Neural cell (in vitro differentiated cells): Measurements from ENCODE around the gene PNPLA2.

ENCODE experiments used
- CTCF ChIP-seq: fragments of 450-650 bp; IDR thresholded peaks from 2 replicates; pipeline ENCODE4 v1.5.1; 2014; ENCODE audit warnings: antibody characterized with exemption, mild to moderate bottlenecking, moderate library complexity; ENCODE audit not compliant: poor library complexity, severe bottlenecking
- EP300 ChIP-seq: fragments of 450-650 bp; conservative IDR thresholded peaks from 2 replicates; pipeline ENCODE4 v1.6.1; 2014; ENCODE audit warnings: antibody characterized with exemption, mild to moderate bottlenecking, moderate library complexity; ENCODE audit not compliant: poor library complexity, severe bottlenecking
- EZH2 ChIP-seq: fragments of 200-600, 300-800 bp; shearing (Covaris generic), sonication (generic); IDR thresholded peaks from 2 replicates; pipeline ENCODE4 v1.6.1; 2014; ENCODE audit warnings: antibody characterized with exemption, low read length, borderline replicate concordance, mild to moderate bottlenecking; ENCODE audit not compliant: insufficient read depth, poor library complexity, severe bottlenecking
- POLR2AphosphoS5 ChIP-seq: IDR thresholded peaks from 2 replicates; pipeline ENCODE4 v1.6.1; 2012
- RAD21 ChIP-seq: fragments of 450-650 bp; conservative IDR thresholded peaks from 2 replicates; pipeline ENCODE4 v1.6.1; 2014; ENCODE audit warnings: antibody characterized with exemption, mild to moderate bottlenecking, moderate library complexity
- REST ChIP-seq: IDR thresholded peaks from 2 replicates; pipeline ENCODE4 v1.6.1; 2012; ENCODE audit warnings: borderline replicate concordance
- TAF1 ChIP-seq: IDR thresholded peaks from 2 replicates; pipeline ENCODE4 v1.6.1; 2012; ENCODE audit warnings: low read depth

DNA sequence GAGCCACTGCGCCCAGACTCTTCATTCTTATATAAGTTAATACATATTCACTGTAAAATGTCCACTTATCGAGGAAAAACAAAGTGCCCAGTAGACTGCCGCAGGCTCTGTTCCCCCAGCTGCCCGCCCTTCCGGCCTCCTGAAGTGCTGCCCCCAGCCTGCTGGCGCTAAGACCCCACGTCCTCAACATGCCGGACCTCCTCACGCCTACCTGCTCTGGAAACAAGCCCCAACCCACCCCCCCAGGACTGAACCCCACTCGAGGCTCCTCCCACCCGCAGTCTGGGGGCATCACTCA, 42.5 kb upstream of the PNPLA2 start:
- TF ChIP-seq CTCF (no peak), POLR2AphosphoS5 (no peak), REST (no peak), EP300 (no peak), EZH2 (no peak), RAD21 (no peak), TAF1 (no peak)
